Activated CD8-positive, alpha-beta memory T cell treated with anti-CD3 and anti-CD28 coated beads, Interleukin-2, amount 50 U/mL, for 1 hour (primary cell): Measurements from ENCODE around the gene CACNA1S.

ENCODE experiments used
- DNase-seq: peaks from one replicate; pipeline ENCODE4 v3.0.0-alpha.2; 2020; ENCODE audit errors: extremely low read depth

Gene CACNA1S

GRCh38 chr1:201093962-201094361 lies 18.3 kb downstream of the CACNA1S start:
- DNase-seq: no peak

- no peak for DNase-seq
Observed at GRCh38 chr1:201093561-201093960, 18.7 kb downstream of the CACNA1S start.

GRCh38 chr1:201092738-201093137 lies 19.5 kb downstream of the CACNA1S start:
- DNase-seq: no peak

GRCh38 chr1:201091256-201091655 lies 21.0 kb downstream of the CACNA1S start:
- DNase-seq: no peak

GRCh38 chr1:201090541-201090940 lies 21.7 kb downstream of the CACNA1S start:
- no peak for DNase-seq

GRCh38 chr1:201089596-201089995 lies 22.6 kb downstream of the CACNA1S start:
- no peak for DNase-seq

- no peak for DNase-seq
Observed at GRCh38 chr1:201088901-201089525, 23.2 kb downstream of the CACNA1S start.

GRCh38 chr1:201088395-201088794 lies 23.8 kb downstream of the CACNA1S start:
- no peak for DNase-seq

GRCh38 chr1:201085902-201086735 lies 26.1 kb downstream of the CACNA1S start:
- DNase-seq: no peak

GRCh38 chr1:201084295-201084694 lies 27.9 kb downstream of the CACNA1S start:
- DNase-seq: no peak

- DNase-seq: no peak
Observed at GRCh38 chr1:201083741-201084140, 28.5 kb downstream of the CACNA1S start.

- DNase-seq: no peak
Observed at GRCh38 chr1:201080135-201080534, 32.1 kb downstream of the CACNA1S start.

GRCh38 chr1:201077736-201078135 lies 34.5 kb downstream of the CACNA1S start:
- no peak for DNase-seq

- no peak for DNase-seq
Observed at GRCh38 chr1:201077116-201077515, 35.1 kb downstream of the CACNA1S start.

- no peak for DNase-seq
Observed at GRCh38 chr1:201076092-201076491, 36.1 kb downstream of the CACNA1S start.

- no peak for DNase-seq
Observed at GRCh38 chr1:201074018-201074417, 38.2 kb downstream of the CACNA1S start.

- DNase-seq: no peak
Observed at GRCh38 chr1:201072922-201073321, 39.3 kb downstream of the CACNA1S start.

- no peak for DNase-seq
Observed at GRCh38 chr1:201072149-201072548, 40.1 kb downstream of the CACNA1S start.

- no peak for DNase-seq
Observed at GRCh38 chr1:201069636-201070035, 42.6 kb downstream of the CACNA1S start.

GRCh38 chr1:201068976-201069375 lies 43.2 kb downstream of the CACNA1S start:
- DNase-seq: no peak

- DNase-seq: no peak
Observed at GRCh38 chr1:201066986-201067385, 45.2 kb downstream of the CACNA1S start.

GRCh38 chr1:201065686-201066085 lies 46.5 kb downstream of the CACNA1S start:
- no peak for DNase-seq

- DNase-seq: no peak
Observed at GRCh38 chr1:201064806-201065205, 47.4 kb downstream of the CACNA1S start.
